Measurements from ENCODE around the gene JAML. TPM values are rescaled to one million over a fixed set of nuclear protein-coding genes. Genes with fewer than 3 reads are reported as not detected.
A peak's percentile ranks its signal among the peaks of the same experiment; 100 is the strongest.
"Not testable (repeated sequence)": the region's sequence is repeated elsewhere in the genome, so short reads cannot be mapped to it uniquely, and the experiment has no call there.

The JAML gene
- total RNA-seq, 4 donors from 2014 or later, result 0.92 to 8.9 (median 1.2) TPM

GRCh38 chr11:118186346-118187107 is 38.3 kb downstream of the JAML start:
- Histone ChIP-seq H3K27me3 (peaks cover 0 to 17% (median 0%) of the 10 kb centered on the region in 4 donors), H3K4me1 (no peaks in the 10 kb centered on the region), H3K36me3 (no peaks in the 10 kb centered on the region), H3K27ac (replicated peaks in 1 of 4) (no peak overlapping the region), H3K4me3 (no peak overlapping the region), H3K9me3 (no peaks in the 10 kb centered on the region)
- 64% methylated on average over 6 of the region's 6 CpGs for WGBS
- no peak for DNase-seq (ENCODE audit: extremely low spot score)
- intact Hi-C loops (cut with DNase I), result no loop called here
- TF ChIP-seq EP300 (IDR thresholded peaks at IDR 0.05) (no peak), POLR2A (IDR thresholded peaks at IDR 0.05; ENCODE audit: low read depth) (no peak), CTCF (IDR thresholded peaks at IDR 0.05) (no peak), POLR2AphosphoS5 (IDR thresholded peaks at IDR 0.05) (no peak)

GRCh38 chr11:118184784-118185579 is 39.8 kb downstream of the JAML start:
- Histone ChIP-seq H3K4me1 (peaks cover 9 to 12% (median 10%) of the 10 kb centered on the region in 4 donors), H3K27ac (replicated peaks in 1 of 4) (no peak overlapping the region), H3K36me3 (no peaks in the 10 kb centered on the region), H3K9me3 (no peaks in the 10 kb centered on the region), H3K27me3 (peaks cover 0 to 12% (median 0%) of the 10 kb centered on the region in 4 donors), H3K4me3 (no peak overlapping the region)
- no peak for DNase-seq (ENCODE audit: extremely low spot score)
- intact Hi-C loops (cut with DNase I), result no loop called here
- TF ChIP-seq CTCF (IDR thresholded peaks at IDR 0.05) (no peak), EP300 (IDR thresholded peaks at IDR 0.05) (no peak), POLR2A (IDR thresholded peaks at IDR 0.05; ENCODE audit: low read depth) (no peak), POLR2AphosphoS5 (IDR thresholded peaks at IDR 0.05) (no peak)
- WGBS, result 80% methylated on average over 12 of the region's 12 CpGs

- intact Hi-C loops (cut with DNase I); H3K9me3 ChIP-seq: not testable (repeated sequence)
- 82% methylated on average over 5 of the region's 5 CpGs for WGBS
These were observed 41.1 kb downstream of the JAML start for GRCh38 chr11:118183691-118184090.

GRCh38 chr11:118180300-118180703 is 44.5 kb downstream of the JAML start:
- H3K4me1 ChIP-seq, result peaks cover 19 to 36% (median 29%) of the 10 kb centered on the region in 4 donors
- H3K27ac ChIP-seq (replicated peaks in 1 of 4), result peak overlapping the region in 3 of 4 donors; percentile 20 to 57 (median 50)
- TF ChIP-seq POLR2A (IDR thresholded peaks at IDR 0.05; ENCODE audit: low read depth), result no peak
- peak in 1 of 2 donors; percentile 34 for TF ChIP-seq POLR2AphosphoS5 (IDR thresholded peaks at IDR 0.05)
- TF ChIP-seq EP300 (IDR thresholded peaks at IDR 0.05), result no peak
- TF ChIP-seq CTCF (IDR thresholded peaks at IDR 0.05), result peak in 1 of 3 experiments; percentile 11
- intact Hi-C loops (cut with DNase I), result no loop called here
- 9% methylated on average over 10 of the region's 11 CpGs for WGBS
- H3K4me3 ChIP-seq, result peak overlapping the region; percentile 33 to 48 (median 36)
- H3K27me3 ChIP-seq, result no peaks in the 10 kb centered on the region
- no peaks in the 10 kb centered on the region for H3K9me3 ChIP-seq
- DNase-seq (ENCODE audit: extremely low spot score), result no peak
- H3K36me3 ChIP-seq, result no peaks in the 10 kb centered on the region

More at GRCh38 chr11:118183691-118184090, 41.1 kb downstream of the JAML start:
- not testable (repeated sequence) for DNase-seq (ENCODE audit: extremely low spot score); H3K27ac ChIP-seq (replicated peaks in 1 of 4); H3K27me3 ChIP-seq; H3K36me3 ChIP-seq; H3K4me3 ChIP-seq
- peaks cover 13 to 16% (median 14%) of the 10 kb centered on the region in 4 donors for H3K4me1 ChIP-seq

GRCh38 chr11:118176778-118177134 is 48.1 kb downstream of the JAML start:
- 88% methylated on average over 4 of the region's 4 CpGs for WGBS
- H3K36me3 ChIP-seq, result no peaks in the 10 kb centered on the region
- peak overlapping the region in 1 of 4 donors; percentile 20 for H3K27ac ChIP-seq (replicated peaks in 1 of 4)
- H3K4me1 ChIP-seq, result peaks cover 23 to 43% (median 39%) of the 10 kb centered on the region in 4 donors
- H3K9me3 ChIP-seq, result no peaks in the 10 kb centered on the region
- H3K4me3 ChIP-seq, result peak overlapping the region; percentile 43 to 53 (median 48)
- no peak for TF ChIP-seq POLR2AphosphoS5 (IDR thresholded peaks at IDR 0.05)
- no peak for TF ChIP-seq EP300 (IDR thresholded peaks at IDR 0.05)
- TF ChIP-seq POLR2A (IDR thresholded peaks at IDR 0.05; ENCODE audit: low read depth), result no peak
- no peak for TF ChIP-seq CTCF (IDR thresholded peaks at IDR 0.05)
- DNase-seq (ENCODE audit: extremely low spot score), result no peak
- no peaks in the 10 kb centered on the region for H3K27me3 ChIP-seq
- intact Hi-C loops (cut with DNase I), result no loop called here

Measured in esophagus muscularis mucosa (tissue), 4 donors.